IMR-90 (cell line): ENCODE data around the gene DUS1L. TPM values are rescaled to one million over a fixed set of nuclear protein-coding genes. Genes with fewer than 3 reads are reported as not detected.

Experiments used
- ATAC-seq: fragments of 200-7000 bp; cut with Tn5 transposase; 2 replicates; pipeline ENCODE4 v1.9.1; 2020; ENCODE audit warnings: low read depth, mild to moderate bottlenecking, moderate library complexity
- BruUV-seq: library from RNA; stranded (reverse); fragments of 400-500 nt; replicated peaks from 2 replicates; lab custom pipeline; 2021; lab: Mats Ljungman, UMichigan
- CTCF ChIA-PET: fragments of 300-600 bp; formaldehyde crosslinking; extraction: SDS; loops from one replicate; lab custom pipeline; 2021; ENCODE audit warnings: antibody characterized with exemption; lab: Yijun Ruan, JAX
- POLR2A ChIA-PET: fragments of 300-600 bp; sonication (Branson Sonifier 250); formaldehyde crosslinking; loops from one replicate; lab custom pipeline; 2022; ENCODE audit warnings: antibody characterized with exemption; ENCODE audit not compliant: unreplicated experiment; lab: Charles Lee
- DNase-seq: peaks from one replicate; pipeline ENCODE4 v3.0.0; 2013
- H2AFZ ChIP-seq: replicated peaks from 2 replicates; pipeline ENCODE3; 2013; ENCODE audit warnings: low read length, mild to moderate bottlenecking; ENCODE audit not compliant: poor library complexity
- H2AK5ac ChIP-seq: 2 replicates; pipeline ENCODE4 v1.6.1; 2013; ENCODE audit warnings: low read depth, low read length, inconsistent platforms
- H2AK9ac ChIP-seq: replicated peaks from 2 replicates; pipeline ENCODE3; 2013; ENCODE audit warnings: mild to moderate bottlenecking, low read depth, low read length, moderate library complexity; ENCODE audit not compliant: poor library complexity
- H2BK120ac ChIP-seq: 2 replicates; pipeline ENCODE4 v1.6.1; 2013; ENCODE audit warnings: low read depth, low read length, inconsistent platforms
- H2BK15ac ChIP-seq: 3 replicates; pipeline ENCODE4 v1.6.1; 2013; ENCODE audit warnings: low read depth, low read length, inconsistent platforms
- H2BK20ac ChIP-seq: 2 replicates; pipeline ENCODE4 v1.6.1; 2013; ENCODE audit warnings: low read depth, mild to moderate bottlenecking, inconsistent platforms, low read length, moderate library complexity
- H2BK5ac ChIP-seq: 2 replicates; pipeline ENCODE4 v1.6.1; 2013; ENCODE audit warnings: mild to moderate bottlenecking, low read depth, low read length, inconsistent platforms; ENCODE audit not compliant: poor library complexity, severe bottlenecking
- H3K14ac ChIP-seq: replicated peaks from 2 replicates; pipeline ENCODE4 v1.6.1; 2013; ENCODE audit warnings: low read depth, low read length, inconsistent platforms
- H3K18ac ChIP-seq: 2 replicates; pipeline ENCODE4 v1.6.1; 2013; ENCODE audit warnings: low read depth, low read length, control low read depth
- H3K23ac ChIP-seq: 2 replicates; pipeline ENCODE4 v1.6.1; 2013; ENCODE audit warnings: low read depth, low read length, inconsistent platforms
- H3K27ac ChIP-seq: 2 replicates; pipeline ENCODE4 v1.5.1; 2013; ENCODE audit warnings: mild to moderate bottlenecking, control low read depth, low read length; ENCODE audit not compliant: insufficient read depth
- H3K27me3 ChIP-seq: 2 replicates; pipeline ENCODE4 v1.6.1; 2013; ENCODE audit warnings: low read length; ENCODE audit not compliant: control insufficient read depth, insufficient read depth
- H3K36me3 ChIP-seq: 2 replicates; pipeline ENCODE4 v1.6.1; 2013; ENCODE audit warnings: low read length, mixed read lengths; ENCODE audit not compliant: control insufficient read depth, insufficient read depth
- H3K4ac ChIP-seq: 2 replicates; pipeline ENCODE4 v1.6.1; 2013; ENCODE audit warnings: low read depth, low read length, inconsistent platforms
- H3K4me1 ChIP-seq: 2 replicates; pipeline ENCODE4 v1.6.1; 2013; ENCODE audit warnings: low read length, mixed read lengths; ENCODE audit not compliant: control insufficient read depth, insufficient read depth
- H3K4me2 ChIP-seq: 2 replicates; pipeline ENCODE4 v1.6.1; 2013; ENCODE audit warnings: low read depth, mild to moderate bottlenecking, control low read depth, low read length, moderate library complexity
- H3K4me3 ChIP-seq: 2 replicates; pipeline ENCODE4 v1.5.1; 2013; ENCODE audit warnings: low read depth, mild to moderate bottlenecking, control low read depth, low read length, moderate library complexity; ENCODE audit not compliant: insufficient read depth
- H3K56ac ChIP-seq: 2 replicates; pipeline ENCODE4 v1.6.1; 2013; ENCODE audit warnings: low read length, inconsistent platforms; ENCODE audit not compliant: insufficient read depth; ENCODE audit errors: extremely low read depth
- H3K79me1 ChIP-seq, 2 experiments: 2 replicates each; pipeline ENCODE4 v1.6.1; 2013; ENCODE audit warnings: low read length in 2 of 2, inconsistent platforms in 1 of 2, low read depth in 1 of 2
- H3K9ac ChIP-seq: 2 replicates; pipeline ENCODE4 v1.6.1; 2013; ENCODE audit warnings: low read depth, low read length, control low read depth
- H3K9me1 ChIP-seq: 2 replicates; pipeline ENCODE4 v1.6.1; 2013; ENCODE audit warnings: low read length, inconsistent platforms; ENCODE audit not compliant: insufficient read depth
- H3K9me3 ChIP-seq: 2 replicates; pipeline ENCODE4 v1.6.1; 2013; ENCODE audit warnings: low read length; ENCODE audit not compliant: control insufficient read depth, insufficient read depth
- H4K20me1 ChIP-seq: 2 replicates; pipeline ENCODE4 v1.6.1; 2013; ENCODE audit warnings: low read length, inconsistent platforms; ENCODE audit not compliant: insufficient read depth
- H4K5ac ChIP-seq: 2 replicates; pipeline ENCODE4 v1.6.1; 2013; ENCODE audit warnings: mild to moderate bottlenecking, low read depth, low read length, control low read depth
- H4K8ac ChIP-seq, 2 experiments: 2 replicates each; pipeline ENCODE4 v1.6.1; 2013; ENCODE audit warnings: low read depth in 2 of 2, low read length in 2 of 2, control low read depth in 1 of 2, inconsistent platforms in 1 of 2
- H4K91ac ChIP-seq: 2 replicates; pipeline ENCODE4 v1.6.1; 2013; ENCODE audit warnings: low read depth, low read length, inconsistent platforms; ENCODE audit not compliant: insufficient read depth
- BHLHE40 ChIP-seq: fragments of 150-350 bp; IDR thresholded peaks from 2 replicates; pipeline ENCODE4 v1.6.1; 2016; ENCODE audit warnings: mild to moderate bottlenecking, low read depth, low read length
- CHD1 ChIP-seq: IDR thresholded peaks from 2 replicates; pipeline ENCODE4 v1.6.1; 2012; ENCODE audit warnings: low read depth, low read length, improper control_type of control experiment
- FOS ChIP-seq: fragments of 150-350 bp; IDR thresholded peaks from 2 replicates; pipeline ENCODE4 v1.6.1; 2016; ENCODE audit warnings: low read depth, low read length
- MXI1 ChIP-seq: IDR thresholded peaks from 2 replicates; pipeline ENCODE4 v1.6.1; 2012; ENCODE audit warnings: low read depth, mild to moderate bottlenecking, low read length, moderate library complexity, borderline replicate concordance
- NFE2L2 ChIP-seq: fragments of 150-350 bp; IDR thresholded peaks from 2 replicates; pipeline ENCODE4 v1.6.1; 2016; ENCODE audit warnings: low read depth, mild to moderate bottlenecking, low read length
- RCOR1 ChIP-seq: IDR thresholded peaks from 2 replicates; pipeline ENCODE4 v1.6.1; 2012; ENCODE audit warnings: mild to moderate bottlenecking, low read length, improper control_type of control experiment; ENCODE audit not compliant: insufficient replicate concordance
- SMC3 ChIP-seq: fragments of 150-350 bp; IDR thresholded peaks from 2 replicates; pipeline ENCODE4 v1.6.1; 2016; ENCODE audit warnings: low read depth, mild to moderate bottlenecking, antibody characterized with exemption, low read length, moderate library complexity
- WGBS, 2 experiments: methylation state at CpG; one replicate each; pipeline versions ENCODE4 v1.1.5 to v1.1.7; 2013; ENCODE audit warnings: missing lambda C conversion rate in 2 of 2; ENCODE audit not compliant: insufficient read length in 1 of 2; ENCODE audit errors: extremely low coverage in 2 of 2; 5-methylcytosine and 5-hydroxymethylcytosine counted together
- dilution Hi-C: fragments of 300-500 bp; cut with HindIII; formaldehyde crosslinking; loops from one replicate; pipeline ENCODE4 v1.14.3; 2018; ENCODE audit warnings: low sequenced_read_pairs; ENCODE audit not compliant: unreplicated experiment
- in situ Hi-C: fragments of 300-500 bp; cut with MboI; formaldehyde crosslinking; loops from 3 replicates; pipeline ENCODE4 v1.14.3; 2019; ENCODE audit warnings: low sequenced_read_pairs, inconsistent platforms, mixed read lengths
- intact Hi-C: fragments of 100-400 bp; cut with micrococcal nuclease; formaldehyde crosslinking; loops from 2 replicates; pipeline ENCODE4 v1.10.0; 2022
- polyA plus RNA-seq, 3 experiments: library from polyadenylated mRNA; depleted of rRNA; stranded (reverse); fragments of >200 nt; gene quantifications; 2 replicates each; pipeline ENCODE4 v1.2.3, GENCODE V29; 2012; ENCODE audit warnings: low replicate concordance in 1 of 3
- total RNA-seq: library from RNA; depleted of rRNA; stranded (reverse); fragments of >200 nt; gene quantifications from 2 replicates; pipeline ENCODE4 v1.2.3, GENCODE V29; 2012
- TF ChIP-seq, protein P1 (sequence below): fragments of 150-350 bp; IDR thresholded peaks from 2 replicates; pipeline ENCODE4 v1.6.1; 2017; ENCODE audit warnings: mild to moderate bottlenecking, antibody characterized with exemption, low read length, low read depth
- TF ChIP-seq, protein P2 (sequence below): fragments of 150-350 bp; IDR thresholded peaks from 2 replicates; pipeline ENCODE4 v1.6.1; 2016; ENCODE audit warnings: low read depth, mild to moderate bottlenecking, low read length, moderate library complexity, borderline replicate concordance
- TF ChIP-seq, protein P3 (sequence below): conservative IDR thresholded peaks from 2 replicates; pipeline ENCODE4 v1.5.1; 2012; ENCODE audit warnings: mild to moderate bottlenecking, low read depth, low read length, improper control_type of control experiment

DUS1L gene
- total and polyA plus RNA-seq, 2 of the 4 experiments (the other 2 are of a cell fraction): 29.0 to 76.9 TPM

DNA sequence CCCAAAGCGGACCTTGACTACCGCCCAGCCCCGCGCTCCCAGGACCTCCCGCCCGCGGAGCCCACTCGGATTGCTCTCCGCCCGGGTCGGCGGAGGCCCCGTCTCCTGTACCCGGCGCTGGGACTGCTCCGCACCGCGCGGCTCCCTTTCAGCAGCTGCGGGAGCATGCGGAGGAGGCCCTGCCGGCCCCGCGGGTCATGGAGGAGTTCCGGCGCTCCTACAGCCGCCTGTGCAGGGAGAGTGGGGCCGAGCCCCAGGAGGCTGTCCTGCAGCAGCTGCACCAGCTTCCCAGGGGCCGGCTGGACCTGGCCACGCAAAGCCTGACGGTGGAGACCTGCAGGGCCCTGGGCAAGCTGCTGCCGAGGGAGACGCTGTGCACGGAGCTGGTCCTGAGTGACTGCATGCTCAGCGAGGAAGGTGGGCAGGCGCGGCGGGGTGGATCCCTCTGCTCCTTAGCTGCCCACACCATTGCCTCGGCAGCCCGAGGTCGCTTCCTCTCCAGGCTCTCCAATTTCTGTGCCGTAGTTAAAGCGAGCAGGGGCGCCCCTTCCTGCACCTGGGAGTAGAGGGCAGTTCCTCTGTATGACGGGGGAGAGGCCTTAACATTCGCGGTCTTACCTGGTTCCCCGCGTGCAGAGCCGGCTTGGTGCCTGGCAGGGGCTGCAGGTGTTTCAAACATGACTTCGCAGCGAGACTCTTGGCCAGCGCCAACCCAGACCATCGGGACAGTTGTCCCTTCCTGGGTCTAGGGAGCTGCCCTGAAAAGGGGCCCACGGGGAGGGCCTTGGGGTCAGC is 42.0 kb downstream of the DUS1L start (continued):
- TF ChIP-seq FOS (no peak), CHD1 (no peak)

DNA sequence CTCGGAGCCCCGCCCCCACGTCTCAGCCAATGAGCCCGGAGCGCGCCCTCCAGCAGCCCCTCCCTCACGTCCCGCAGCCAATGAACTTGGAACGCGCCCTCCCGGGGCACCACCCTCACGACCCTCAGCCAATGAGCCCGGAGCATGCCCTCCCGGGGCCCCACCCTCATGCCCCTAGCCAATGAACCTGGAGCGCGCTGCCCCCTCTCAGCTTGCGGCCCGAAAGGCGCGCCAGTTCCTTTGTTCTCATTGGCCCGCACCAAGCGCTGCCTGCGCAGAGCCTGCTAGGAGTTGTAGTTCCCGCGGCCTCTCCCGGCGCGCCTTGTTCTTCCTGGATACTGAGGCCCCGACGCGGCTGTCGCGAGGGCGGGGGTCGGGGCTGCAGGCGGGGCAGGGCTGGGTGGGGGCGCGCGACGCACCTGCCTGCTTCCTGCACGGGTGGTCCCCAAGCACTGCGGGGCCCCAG is 42.6 kb downstream of the DUS1L start, which contains the start of gene LRRC45:
Gene LRRC45, plus strand, starts transcription at position 325 of the 466 bp plus-strand sequence. CDS start 339 bp downstream, outside the sequence.
- Histone ChIP-seq H2AK9ac (peak within 1 kb of the TSS; percentile 90), H3K36me3 (peaks cover 5% of the 10 kb centered on the region; the same call in 1 of the 2 replicates), H3K79me1 (peaks cover 12 to 46% of the 10 kb centered on the region in 2 experiments), H2BK5ac (no peak within 1 kb of the TSS), H3K14ac (peak within 1 kb of the TSS; percentile 23; the same call in 1 of the 2 replicates), H2BK120ac (no peak within 1 kb of the TSS; the same call in 1 of the 2 replicates), H3K4me2 (peak within 1 kb of the TSS; percentile 99), H3K4me3 (peak within 1 kb of the TSS; percentile 92), H3K27ac (peak within 1 kb of the TSS; percentile 51; the same call in 1 of the 2 replicates), H3K9me1 (no peaks in the 10 kb centered on the region), H4K8ac (peak within 1 kb of the TSS; percentile 67 to 78; a peak in 2 of 4 replicates), H4K91ac (peak within 1 kb of the TSS; percentile 1; the same call in 1 of the 2 replicates), H4K5ac (no peak within 1 kb of the TSS), H3K56ac (peak within 1 kb of the TSS; percentile 59; the same call in 1 of the 2 replicates), H2BK15ac (no peak within 1 kb of the TSS), H3K18ac (no peak within 1 kb of the TSS), H4K20me1 (peaks cover 24% of the 10 kb centered on the region), H3K4ac (peak within 1 kb of the TSS; percentile 64), H3K23ac (peak within 1 kb of the TSS; percentile 70), H3K9me3 (no peaks in the 10 kb centered on the region), H3K27me3 (no peaks in the 10 kb centered on the region), H2BK20ac (no peak within 1 kb of the TSS), H2AK5ac (peak within 1 kb of the TSS; percentile 70), H3K9ac (peak within 1 kb of the TSS; percentile 81), H3K4me1 (peaks cover 13% of the 10 kb centered on the region), H2AFZ (peak within 1 kb of the TSS; percentile 98)
- peak; percentile 95 for ATAC-seq
- in situ Hi-C loops: no loop called here
- CTCF ChIA-PET: interaction anchor here (1.0 to 1.3 kb wide), 2 partner anchors 15 to 64 kb away, joined by 3 to 11 read pairs; partner anchors contain the start of gene DCXR
- POLR2A ChIA-PET: no interaction called here
- BruUV-seq: no TSS peak
- WGBS, 2 experiments: 0% methylated on average over 27 of the region's 42 CpGs; no CpG with 5 or more reads in 1 of the 2 experiments
- peak; percentile 99 for DNase-seq
- dilution Hi-C loops: no loop called here
- intact Hi-C loops: loop anchor here (2.0 kb wide), 1 partner anchor 150 kb away; no protein-coding TSS in a partner anchor
- TF ChIP-seq NFE2L2 (no peak), BHLHE40 (no peak), CHD1 (no peak), RCOR1 (no peak), SMC3 (no peak), MXI1 (0 out of 2 replicates have a peak, but pooled peaks have one; percentile 29), FOS (peak; percentile 30; the same call in 1 of the 2 replicates)
- TF ChIP-seq, protein P1, sequence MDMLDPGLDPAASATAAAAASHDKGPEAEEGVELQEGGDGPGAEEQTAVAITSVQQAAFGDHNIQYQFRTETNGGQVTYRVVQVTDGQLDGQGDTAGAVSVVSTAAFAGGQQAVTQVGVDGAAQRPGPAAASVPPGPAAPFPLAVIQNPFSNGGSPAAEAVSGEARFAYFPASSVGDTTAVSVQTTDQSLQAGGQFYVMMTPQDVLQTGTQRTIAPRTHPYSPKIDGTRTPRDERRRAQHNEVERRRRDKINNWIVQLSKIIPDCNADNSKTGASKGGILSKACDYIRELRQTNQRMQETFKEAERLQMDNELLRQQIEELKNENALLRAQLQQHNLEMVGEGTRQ: peak; percentile 39
- TF ChIP-seq, protein P2, sequence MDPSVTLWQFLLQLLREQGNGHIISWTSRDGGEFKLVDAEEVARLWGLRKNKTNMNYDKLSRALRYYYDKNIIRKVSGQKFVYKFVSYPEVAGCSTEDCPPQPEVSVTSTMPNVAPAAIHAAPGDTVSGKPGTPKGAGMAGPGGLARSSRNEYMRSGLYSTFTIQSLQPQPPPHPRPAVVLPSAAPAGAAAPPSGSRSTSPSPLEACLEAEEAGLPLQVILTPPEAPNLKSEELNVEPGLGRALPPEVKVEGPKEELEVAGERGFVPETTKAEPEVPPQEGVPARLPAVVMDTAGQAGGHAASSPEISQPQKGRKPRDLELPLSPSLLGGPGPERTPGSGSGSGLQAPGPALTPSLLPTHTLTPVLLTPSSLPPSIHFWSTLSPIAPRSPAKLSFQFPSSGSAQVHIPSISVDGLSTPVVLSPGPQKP: no peak
- TF ChIP-seq, protein P3, sequence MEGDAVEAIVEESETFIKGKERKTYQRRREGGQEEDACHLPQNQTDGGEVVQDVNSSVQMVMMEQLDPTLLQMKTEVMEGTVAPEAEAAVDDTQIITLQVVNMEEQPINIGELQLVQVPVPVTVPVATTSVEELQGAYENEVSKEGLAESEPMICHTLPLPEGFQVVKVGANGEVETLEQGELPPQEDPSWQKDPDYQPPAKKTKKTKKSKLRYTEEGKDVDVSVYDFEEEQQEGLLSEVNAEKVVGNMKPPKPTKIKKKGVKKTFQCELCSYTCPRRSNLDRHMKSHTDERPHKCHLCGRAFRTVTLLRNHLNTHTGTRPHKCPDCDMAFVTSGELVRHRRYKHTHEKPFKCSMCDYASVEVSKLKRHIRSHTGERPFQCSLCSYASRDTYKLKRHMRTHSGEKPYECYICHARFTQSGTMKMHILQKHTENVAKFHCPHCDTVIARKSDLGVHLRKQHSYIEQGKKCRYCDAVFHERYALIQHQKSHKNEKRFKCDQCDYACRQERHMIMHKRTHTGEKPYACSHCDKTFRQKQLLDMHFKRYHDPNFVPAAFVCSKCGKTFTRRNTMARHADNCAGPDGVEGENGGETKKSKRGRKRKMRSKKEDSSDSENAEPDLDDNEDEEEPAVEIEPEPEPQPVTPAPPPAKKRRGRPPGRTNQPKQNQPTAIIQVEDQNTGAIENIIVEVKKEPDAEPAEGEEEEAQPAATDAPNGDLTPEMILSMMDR: no peak
